Endothelial cell of umbilical vein (primary cell): ENCODE measurements around the gene NELFB.

Experiments used
- POLR2AphosphoS5 ChIP-seq: IDR thresholded peaks from 2 replicates; pipeline ENCODE4 v1.6.1; 2012; ENCODE audit warnings: low read depth, mild to moderate bottlenecking, control low read depth, low read length, moderate library complexity; ENCODE audit not compliant: insufficient read depth
- TF ChIP-seq, protein P1 (sequence below), 2 donors: IDR thresholded peaks; 1 replicate in 1 of 2; 2 replicates in 1 of 2; pipeline ENCODE4 v1.5.1; 2011; ENCODE audit warnings: low read length in 2 of 2, mild to moderate bottlenecking in 2 of 2, moderate library complexity in 2 of 2, control low read depth in 1 of 2, inconsistent platforms in 1 of 2, low read depth in 1 of 2; ENCODE audit not compliant: insufficient read depth in 1 of 2; ENCODE audit errors: extremely low read depth in 1 of 2

- TF ChIP-seq, protein P1, sequence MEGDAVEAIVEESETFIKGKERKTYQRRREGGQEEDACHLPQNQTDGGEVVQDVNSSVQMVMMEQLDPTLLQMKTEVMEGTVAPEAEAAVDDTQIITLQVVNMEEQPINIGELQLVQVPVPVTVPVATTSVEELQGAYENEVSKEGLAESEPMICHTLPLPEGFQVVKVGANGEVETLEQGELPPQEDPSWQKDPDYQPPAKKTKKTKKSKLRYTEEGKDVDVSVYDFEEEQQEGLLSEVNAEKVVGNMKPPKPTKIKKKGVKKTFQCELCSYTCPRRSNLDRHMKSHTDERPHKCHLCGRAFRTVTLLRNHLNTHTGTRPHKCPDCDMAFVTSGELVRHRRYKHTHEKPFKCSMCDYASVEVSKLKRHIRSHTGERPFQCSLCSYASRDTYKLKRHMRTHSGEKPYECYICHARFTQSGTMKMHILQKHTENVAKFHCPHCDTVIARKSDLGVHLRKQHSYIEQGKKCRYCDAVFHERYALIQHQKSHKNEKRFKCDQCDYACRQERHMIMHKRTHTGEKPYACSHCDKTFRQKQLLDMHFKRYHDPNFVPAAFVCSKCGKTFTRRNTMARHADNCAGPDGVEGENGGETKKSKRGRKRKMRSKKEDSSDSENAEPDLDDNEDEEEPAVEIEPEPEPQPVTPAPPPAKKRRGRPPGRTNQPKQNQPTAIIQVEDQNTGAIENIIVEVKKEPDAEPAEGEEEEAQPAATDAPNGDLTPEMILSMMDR (IDR thresholded peaks at IDR 0.05; ENCODE audit: extremely low read depth in 1 of 2, insufficient read depth in 1 of 2, low read depth in 1 of 2, low read length in 2 of 2), result no peak
- no peak for TF ChIP-seq POLR2AphosphoS5
Measured at GRCh38 chr9:137293482-137294090, 38.5 kb downstream of the NELFB start.
